K562 (cell line): ENCODE results near the gene ABHD14A. TPM values are rescaled to one million over a fixed set of nuclear protein-coding genes. Genes with fewer than 3 reads are reported as not detected.

ENCODE experiments used
- BDP1 ChIP-seq: IDR thresholded peaks from 3 replicates; pipeline ENCODE4 v1.6.1; 2011; ENCODE audit not compliant: insufficient read length, insufficient read depth
- FOXP4 ChIP-seq: sonication (generic); formaldehyde crosslinking; IDR thresholded peaks from 2 replicates; pipeline ENCODE4 v1.8.0; 2022; ENCODE audit warnings: mild to moderate bottlenecking, missing genetic modification reagents, borderline replicate concordance
- HOXB6 ChIP-seq: fragments of 250-450 bp; sonication (Bioruptor Pico); IDR thresholded peaks from 2 replicates; pipeline ENCODE4 v1.5.1; 2022; ENCODE audit warnings: mild to moderate bottlenecking, borderline replicate concordance
- PCBP2 ChIP-seq: fragments of 200-400 bp; formaldehyde crosslinking; IDR thresholded peaks from 2 replicates; pipeline ENCODE4 v1.6.1; 2018; ENCODE audit warnings: low read length, low read depth, mild to moderate bottlenecking, moderate library complexity; ENCODE audit not compliant: poor library complexity, severe bottlenecking
- PHTF2 ChIP-seq: fragments of 250-450 bp; sonication (Bioruptor Pico); IDR thresholded peaks from 2 replicates; pipeline ENCODE4 v1.5.0; 2021; ENCODE audit warnings: mild to moderate bottlenecking
- WHSC1 ChIP-seq: IDR thresholded peaks from one replicate; pipeline ENCODE4 v1.6.1; 2012; ENCODE audit warnings: low read length, control low read depth, inconsistent platforms
- ZKSCAN3 ChIP-seq: fragments of 250-450 bp; sonication (Bioruptor Pico); IDR thresholded peaks from 2 replicates; pipeline ENCODE4 v1.4.0; 2020
- ZNF696 ChIP-seq: fragments of 250-450 bp; sonication (Bioruptor Pico); conservative IDR thresholded peaks from 2 replicates; pipeline ENCODE4 v1.4.0; 2020; ENCODE audit warnings: mild to moderate bottlenecking, moderate library complexity
- polyA plus RNA-seq, 8 experiments: library from polyadenylated mRNA; depleted of rRNA in 4 of 8; stranded (reverse) in 5 of 8; unstranded in 3 of 8; fragments of >200 nt; fragmentation: Nextera tagmentation in 2 of 8; fragmentation: Illumina TruSeq in 1 of 8; extraction: Ambion mirVana in 2 of 8; extraction: Trizol in 1 of 8; gene quantifications; 2 replicates each; pipeline versions ENCODE4 v1.2.1 to v1.2.3, GENCODE V29; 2011 to 2014; ENCODE audit warnings: inconsistent platforms in 1 of 8, missing spikeins in 1 of 8
- total RNA-seq, 7 experiments: library from RNA; depleted of rRNA in 6 of 7; stranded (reverse); fragments of >200 nt in 6 of 7; fragmentation: Illumina TruSeq in 2 of 7; extraction: Trizol in 2 of 7; gene quantifications; 2 replicates each; pipeline versions ENCODE4 v1.2.1 to v1.2.3, GENCODE V29; 2011 to 2021; ENCODE audit warnings: low replicate concordance in 1 of 7
- TF ChIP-seq, protein P1 (sequence below): fragments of 250-450 bp; sonication (Bioruptor Pico); IDR thresholded peaks from 2 replicates; pipeline ENCODE4 v1.8.0; 2022; ENCODE audit warnings: inconsistent platforms
- TF ChIP-seq, protein P2 (sequence below): fragments of 450-650 bp; formaldehyde crosslinking; IDR thresholded peaks from 2 replicates; pipeline ENCODE4 v1.4.0; 2020; ENCODE audit warnings: mild to moderate bottlenecking, moderate library complexity
- TF ChIP-seq, protein P3 (sequence below): fragments of 450-650 bp; IDR thresholded peaks from 2 replicates; pipeline ENCODE4 v1.6.1; 2016; ENCODE audit warnings: low read depth

The ABHD14A gene
- total and polyA plus RNA-seq, 9 of the 15 experiments (the other 6 are each of a cell fraction or from before 2014, with no cell fraction given), result 0.90 to 10.5 (median 8.3) TPM

GRCh38 chr3:52004163-52004787 is 29.4 kb downstream of the ABHD14A start (continued):
- TF ChIP-seq, protein P1, sequence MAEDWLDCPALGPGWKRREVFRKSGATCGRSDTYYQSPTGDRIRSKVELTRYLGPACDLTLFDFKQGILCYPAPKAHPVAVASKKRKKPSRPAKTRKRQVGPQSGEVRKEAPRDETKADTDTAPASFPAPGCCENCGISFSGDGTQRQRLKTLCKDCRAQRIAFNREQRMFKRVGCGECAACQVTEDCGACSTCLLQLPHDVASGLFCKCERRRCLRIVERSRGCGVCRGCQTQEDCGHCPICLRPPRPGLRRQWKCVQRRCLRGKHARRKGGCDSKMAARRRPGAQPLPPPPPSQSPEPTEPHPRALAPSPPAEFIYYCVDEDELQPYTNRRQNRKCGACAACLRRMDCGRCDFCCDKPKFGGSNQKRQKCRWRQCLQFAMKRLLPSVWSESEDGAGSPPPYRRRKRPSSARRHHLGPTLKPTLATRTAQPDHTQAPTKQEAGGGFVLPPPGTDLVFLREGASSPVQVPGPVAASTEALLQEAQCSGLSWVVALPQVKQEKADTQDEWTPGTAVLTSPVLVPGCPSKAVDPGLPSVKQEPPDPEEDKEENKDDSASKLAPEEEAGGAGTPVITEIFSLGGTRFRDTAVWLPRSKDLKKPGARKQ (CRISPR knock-in tag), result no peak
- no peak for TF ChIP-seq WHSC1
- TF ChIP-seq ZNF696 (CRISPR knock-in tag), result no peak
- no peak for TF ChIP-seq PHTF2
- no peak for TF ChIP-seq BDP1
- TF ChIP-seq ZKSCAN3, result no peak
- TF ChIP-seq, protein P2, sequence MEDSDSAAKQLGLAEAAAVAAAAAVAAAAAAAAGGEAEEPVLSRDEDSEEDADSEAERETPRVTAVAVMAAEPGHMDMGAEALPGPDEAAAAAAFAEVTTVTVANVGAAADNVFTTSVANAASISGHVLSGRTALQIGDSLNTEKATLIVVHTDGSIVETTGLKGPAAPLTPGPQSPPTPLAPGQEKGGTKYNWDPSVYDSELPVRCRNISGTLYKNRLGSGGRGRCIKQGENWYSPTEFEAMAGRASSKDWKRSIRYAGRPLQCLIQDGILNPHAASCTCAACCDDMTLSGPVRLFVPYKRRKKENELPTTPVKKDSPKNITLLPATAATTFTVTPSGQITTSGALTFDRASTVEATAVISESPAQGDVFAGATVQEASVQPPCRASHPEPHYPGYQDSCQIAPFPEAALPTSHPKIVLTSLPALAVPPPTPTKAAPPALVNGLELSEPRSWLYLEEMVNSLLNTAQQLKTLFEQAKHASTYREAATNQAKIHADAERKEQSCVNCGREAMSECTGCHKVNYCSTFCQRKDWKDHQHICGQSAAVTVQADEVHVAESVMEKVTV (CRISPR knock-in tag), result peak; percentile 39; the same call in 1 of the 2 replicates
- no peak for TF ChIP-seq PCBP2
- TF ChIP-seq FOXP4 (CRISPR knock-in tag), result no peak
- TF ChIP-seq, protein P3, sequence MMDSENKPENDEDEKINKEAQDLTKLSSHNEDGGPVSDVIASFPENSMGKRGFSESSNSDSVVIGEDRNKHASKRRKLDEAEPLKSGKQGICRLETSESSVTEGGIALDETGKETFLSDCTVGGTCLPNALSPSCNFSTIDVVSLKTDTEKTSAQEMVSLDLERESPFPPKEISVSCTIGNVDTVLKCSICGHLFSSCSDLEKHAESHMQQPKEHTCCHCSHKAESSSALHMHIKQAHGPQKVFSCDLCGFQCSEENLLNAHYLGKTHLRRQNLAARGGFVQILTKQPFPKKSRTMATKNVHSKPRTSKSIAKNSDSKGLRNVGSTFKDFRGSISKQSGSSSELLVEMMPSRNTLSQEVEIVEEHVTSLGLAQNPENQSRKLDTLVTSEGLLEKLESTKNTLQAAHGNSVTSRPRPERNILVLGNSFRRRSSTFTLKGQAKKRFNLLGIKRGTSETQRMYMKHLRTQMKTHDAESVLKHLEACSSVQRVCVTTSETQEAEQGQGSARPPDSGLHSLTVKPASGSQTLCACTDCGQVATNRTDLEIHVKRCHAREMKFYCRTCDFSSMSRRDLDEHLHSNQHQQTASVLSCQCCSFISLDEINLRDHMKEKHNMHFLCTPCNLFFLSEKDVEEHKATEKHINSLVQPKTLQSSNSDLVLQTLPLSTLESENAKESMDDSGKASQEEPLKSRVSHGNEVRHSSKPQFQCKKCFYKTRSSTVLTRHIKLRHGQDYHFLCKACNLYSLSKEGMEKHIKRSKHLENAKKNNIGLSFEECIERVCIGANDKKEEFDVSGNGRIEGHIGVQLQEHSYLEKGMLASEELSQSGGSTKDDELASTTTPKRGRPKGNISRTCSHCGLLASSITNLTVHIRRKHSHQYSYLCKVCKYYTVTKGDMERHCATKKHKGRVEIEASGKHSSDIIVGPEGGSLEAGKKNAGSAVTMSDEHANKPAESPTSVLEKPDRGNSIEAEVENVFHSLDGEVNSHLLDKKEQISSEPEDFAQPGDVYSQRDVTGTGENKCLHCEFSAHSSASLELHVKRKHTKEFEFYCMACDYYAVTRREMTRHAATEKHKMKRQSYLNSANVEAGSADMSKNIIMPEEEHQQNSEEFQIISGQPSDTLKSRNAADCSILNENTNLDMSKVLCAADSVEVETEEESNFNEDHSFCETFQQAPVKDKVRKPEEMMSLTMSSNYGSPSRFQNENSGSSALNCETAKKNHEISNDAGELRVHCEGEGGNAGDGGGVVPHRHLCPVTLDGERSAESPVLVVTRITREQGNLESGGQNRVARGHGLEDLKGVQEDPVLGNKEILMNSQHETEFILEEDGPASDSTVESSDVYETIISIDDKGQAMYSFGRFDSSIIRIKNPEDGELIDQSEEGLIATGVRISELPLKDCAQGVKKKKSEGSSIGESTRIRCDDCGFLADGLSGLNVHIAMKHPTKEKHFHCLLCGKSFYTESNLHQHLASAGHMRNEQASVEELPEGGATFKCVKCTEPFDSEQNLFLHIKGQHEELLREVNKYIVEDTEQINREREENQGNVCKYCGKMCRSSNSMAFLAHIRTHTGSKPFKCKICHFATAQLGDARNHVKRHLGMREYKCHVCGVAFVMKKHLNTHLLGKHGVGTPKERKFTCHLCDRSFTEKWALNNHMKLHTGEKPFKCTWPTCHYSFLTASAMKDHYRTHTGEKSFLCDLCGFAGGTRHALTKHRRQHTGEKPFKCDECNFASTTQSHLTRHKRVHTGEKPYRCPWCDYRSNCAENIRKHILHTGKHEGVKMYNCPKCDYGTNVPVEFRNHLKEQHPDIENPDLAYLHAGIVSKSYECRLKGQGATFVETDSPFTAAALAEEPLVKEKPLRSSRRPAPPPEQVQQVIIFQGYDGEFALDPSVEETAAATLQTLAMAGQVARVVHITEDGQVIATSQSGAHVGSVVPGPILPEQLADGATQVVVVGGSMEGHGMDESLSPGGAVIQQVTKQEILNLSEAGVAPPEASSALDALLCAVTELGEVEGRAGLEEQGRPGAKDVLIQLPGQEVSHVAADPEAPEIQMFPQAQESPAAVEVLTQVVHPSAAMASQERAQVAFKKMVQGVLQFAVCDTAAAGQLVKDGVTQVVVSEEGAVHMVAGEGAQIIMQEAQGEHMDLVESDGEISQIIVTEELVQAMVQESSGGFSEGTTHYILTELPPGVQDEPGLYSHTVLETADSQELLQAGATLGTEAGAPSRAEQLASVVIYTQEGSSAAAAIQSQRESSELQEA, result no peak
- no peak for TF ChIP-seq HOXB6 (CRISPR knock-in tag)
